GM12878 (cell line): ENCODE measurements around the gene SON. TPM values are rescaled to one million over a fixed set of nuclear protein-coding genes. Genes with fewer than 3 reads are reported as not detected.

Source experiments
- CBFB ChIP-seq: IDR thresholded peaks from 2 replicates; pipeline ENCODE4 v1.6.1; 2016; ENCODE audit warnings: antibody characterized with exemption, low read depth
- CBX5 ChIP-seq: sonication (generic); IDR thresholded peaks from 2 replicates; pipeline ENCODE4 v1.6.1; 2016; ENCODE audit warnings: low read depth, moderate library complexity, mild to moderate bottlenecking, inconsistent platforms
- CREM ChIP-seq: IDR thresholded peaks from 2 replicates; pipeline ENCODE4 v1.6.1; 2014; ENCODE audit warnings: antibody characterized with exemption, low read depth
- EGR1 ChIP-seq, 2 experiments: IDR thresholded peaks; 1 replicate in 1 of 2; 2 replicates in 1 of 2; pipeline ENCODE4 v1.6.1; 2011 to 2012; ENCODE audit warnings: low read depth in 2 of 2, low read length in 2 of 2, borderline replicate concordance in 1 of 2, mild to moderate bottlenecking in 1 of 2, moderate library complexity in 1 of 2
- GATAD2B ChIP-seq: fragments of 450-650 bp; conservative IDR thresholded peaks from 2 replicates; pipeline ENCODE4 v1.6.1; 2017; ENCODE audit warnings: low read depth, mild to moderate bottlenecking, moderate library complexity
- HCFC1 ChIP-seq: fragments of 150-350 bp; IDR thresholded peaks from 2 replicates; pipeline ENCODE4 v1.6.1; 2014; ENCODE audit warnings: low read length
- IKZF1 ChIP-seq: fragments of 450-650 bp; conservative IDR thresholded peaks from 2 replicates; pipeline ENCODE4 v1.6.1; 2017; ENCODE audit warnings: antibody characterized with exemption, mild to moderate bottlenecking
- MEF2A ChIP-seq: IDR thresholded peaks from 2 replicates; pipeline ENCODE4 v1.6.1; 2011; ENCODE audit warnings: low read depth, mild to moderate bottlenecking, low read length, moderate library complexity; ENCODE audit not compliant: insufficient read depth
- MEF2B ChIP-seq: fragments of 450-650 bp; IDR thresholded peaks from 2 replicates; pipeline ENCODE4 v1.6.1; 2018; ENCODE audit warnings: mild to moderate bottlenecking, moderate library complexity; ENCODE audit not compliant: partially characterized antibody, poor library complexity, severe bottlenecking
- MTA3 ChIP-seq: IDR thresholded peaks from 2 replicates; pipeline ENCODE4 v1.6.1; 2012; ENCODE audit warnings: low read length, inconsistent platforms, borderline replicate concordance
- NFIC ChIP-seq: IDR thresholded peaks from 2 replicates; pipeline ENCODE4 v1.6.1; 2012; ENCODE audit warnings: low read depth, mild to moderate bottlenecking, inconsistent platforms, low read length, moderate library complexity
- NR2C2 ChIP-seq: IDR thresholded peaks from 2 replicates; pipeline ENCODE4 v1.6.1; 2011; ENCODE audit warnings: borderline replicate concordance, low read depth; ENCODE audit not compliant: control insufficient read depth, insufficient read length
- POLR2A ChIP-seq: IDR thresholded peaks from 2 replicates; pipeline ENCODE4 v1.6.1; 2011; ENCODE audit warnings: low read depth, mild to moderate bottlenecking, low read length
- POU2F2 ChIP-seq: IDR thresholded peaks from 3 replicates; pipeline ENCODE4 v1.6.1; 2011; ENCODE audit warnings: low read depth, mild to moderate bottlenecking, low read length, borderline replicate concordance
- TBL1XR1 ChIP-seq: IDR thresholded peaks from 2 replicates; pipeline ENCODE4 v1.6.1; 2012; ENCODE audit warnings: low read depth, low read length, improper control_type of control experiment
- TCF12 ChIP-seq: IDR thresholded peaks from 2 replicates; pipeline ENCODE4 v1.6.1; 2011; ENCODE audit warnings: low read depth, mild to moderate bottlenecking, low read length
- ZNF24 ChIP-seq: fragments of 450-650 bp; IDR thresholded peaks from 2 replicates; pipeline ENCODE4 v1.6.1; 2017; ENCODE audit warnings: antibody characterized with exemption, mild to moderate bottlenecking
- ZNF592 ChIP-seq: fragments of 450-650 bp; IDR thresholded peaks from 2 replicates; pipeline ENCODE4 v1.6.1; 2017; ENCODE audit warnings: mild to moderate bottlenecking, moderate library complexity
- polyA plus RNA-seq, 11 experiments: library from polyadenylated mRNA; depleted of rRNA in 4 of 11; unstranded in 6 of 11; stranded (reverse) in 5 of 11; fragments of >200 nt; fragmentation: Nextera tagmentation in 4 of 11; fragmentation: Illumina TruSeq in 1 of 11; extraction: Ambion mirVana in 4 of 11; extraction: Trizol in 1 of 11; gene quantifications; 1 replicate in 1 of 11; 2 replicates in 10 of 11; pipeline versions ENCODE4 v1.2.1 to v1.2.3, GENCODE V29; 2011 to 2016; ENCODE audit warnings: inconsistent platforms in 2 of 11, missing spikeins in 2 of 11, low read depth in 1 of 11
- total RNA-seq, 4 experiments: library from RNA; depleted of rRNA in 3 of 4; stranded (reverse); fragments of >200 nt in 3 of 4; fragmentation: Illumina TruSeq in 1 of 4; extraction: Trizol in 1 of 4; gene quantifications; 2 replicates each; pipeline versions ENCODE4 v1.2.1 to v1.2.3, GENCODE V29; 2013 to 2021
- TF ChIP-seq, protein P1 (sequence below): fragments of 450-650 bp; IDR thresholded peaks from 2 replicates; pipeline ENCODE4 v1.6.1; 2016; ENCODE audit warnings: mild to moderate bottlenecking, moderate library complexity, borderline replicate concordance
- TF ChIP-seq, protein P2 (sequence below): fragments of 450-650 bp; IDR thresholded peaks from 2 replicates; pipeline ENCODE4 v1.6.1; 2018; ENCODE audit warnings: mild to moderate bottlenecking, low read depth, moderate library complexity; ENCODE audit not compliant: partially characterized antibody

Gene SON
- total and polyA plus RNA-seq, 10 of the 15 experiments (the other 5 are each of a cell fraction or from before 2014, with no cell fraction given) = 95.7 to 788 (median 251) TPM

DNA sequence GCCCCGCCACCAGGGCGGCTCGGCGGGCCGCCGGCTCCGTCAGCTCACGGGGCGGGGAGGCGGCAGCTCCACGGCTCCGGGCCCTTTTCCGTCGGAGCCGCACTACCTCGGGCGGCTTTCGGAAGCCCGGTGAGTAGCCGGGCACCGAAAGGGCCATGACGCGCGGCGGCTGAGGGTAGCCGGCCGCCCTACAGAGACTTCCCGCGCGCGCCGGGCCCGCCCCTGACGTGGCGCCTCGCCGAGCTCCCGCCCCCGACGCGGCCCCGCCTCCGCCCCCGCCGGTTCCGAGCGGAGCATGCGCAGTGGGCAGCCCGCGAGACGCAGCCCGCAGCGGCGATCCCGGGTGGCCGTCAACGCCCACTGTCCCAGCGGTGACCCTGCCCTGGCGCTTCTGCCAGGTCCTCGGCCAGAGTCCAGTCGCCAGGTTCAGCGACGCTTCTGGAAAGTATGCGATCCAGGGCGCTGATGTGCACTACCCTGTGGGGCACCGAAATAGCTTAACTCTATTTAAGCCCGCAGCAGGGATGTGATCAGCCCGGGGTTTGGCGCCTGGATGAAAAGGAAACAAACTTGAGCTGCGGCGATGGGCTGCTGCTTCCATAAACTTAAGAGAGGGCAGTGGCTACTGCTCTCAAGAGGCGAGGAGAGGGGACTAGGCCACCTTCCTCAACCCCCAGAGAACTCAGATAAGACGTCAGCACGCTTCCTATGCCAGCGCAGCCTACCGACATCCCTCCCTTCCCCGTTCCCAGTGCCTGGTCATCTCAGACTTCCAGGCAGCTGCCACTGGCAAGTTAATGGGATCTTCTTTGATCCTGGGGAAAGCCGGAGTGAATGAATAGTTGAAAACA, 45.9 kb downstream of the SON start, which contains the start of gene DONSON (continued):
- TF ChIP-seq, protein P1, sequence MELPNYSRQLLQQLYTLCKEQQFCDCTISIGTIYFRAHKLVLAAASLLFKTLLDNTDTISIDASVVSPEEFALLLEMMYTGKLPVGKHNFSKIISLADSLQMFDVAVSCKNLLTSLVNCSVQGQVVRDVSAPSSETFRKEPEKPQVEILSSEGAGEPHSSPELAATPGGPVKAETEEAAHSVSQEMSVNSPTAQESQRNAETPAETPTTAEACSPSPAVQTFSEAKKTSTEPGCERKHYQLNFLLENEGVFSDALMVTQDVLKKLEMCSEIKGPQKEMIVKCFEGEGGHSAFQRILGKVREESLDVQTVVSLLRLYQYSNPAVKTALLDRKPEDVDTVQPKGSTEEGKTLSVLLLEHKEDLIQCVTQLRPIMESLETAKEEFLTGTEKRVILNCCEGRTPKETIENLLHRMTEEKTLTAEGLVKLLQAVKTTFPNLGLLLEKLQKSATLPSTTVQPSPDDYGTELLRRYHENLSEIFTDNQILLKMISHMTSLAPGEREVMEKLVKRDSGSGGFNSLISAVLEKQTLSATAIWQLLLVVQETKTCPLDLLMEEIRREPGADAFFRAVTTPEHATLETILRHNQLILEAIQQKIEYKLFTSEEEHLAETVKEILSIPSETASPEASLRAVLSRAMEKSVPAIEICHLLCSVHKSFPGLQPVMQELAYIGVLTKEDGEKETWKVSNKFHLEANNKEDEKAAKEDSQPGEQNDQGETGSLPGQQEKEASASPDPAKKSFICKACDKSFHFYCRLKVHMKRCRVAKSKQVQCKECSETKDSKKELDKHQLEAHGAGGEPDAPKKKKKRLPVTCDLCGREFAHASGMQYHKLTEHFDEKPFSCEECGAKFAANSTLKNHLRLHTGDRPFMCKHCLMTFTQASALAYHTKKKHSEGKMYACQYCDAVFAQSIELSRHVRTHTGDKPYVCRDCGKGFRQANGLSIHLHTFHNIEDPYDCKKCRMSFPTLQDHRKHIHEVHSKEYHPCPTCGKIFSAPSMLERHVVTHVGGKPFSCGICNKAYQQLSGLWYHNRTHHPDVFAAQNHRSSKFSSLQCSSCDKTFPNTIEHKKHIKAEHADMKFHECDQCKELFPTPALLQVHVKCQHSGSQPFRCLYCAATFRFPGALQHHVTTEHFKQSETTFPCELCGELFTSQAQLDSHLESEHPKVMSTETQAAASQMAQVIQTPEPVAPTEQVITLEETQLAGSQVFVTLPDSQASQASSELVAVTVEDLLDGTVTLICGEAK = no peak
- TF ChIP-seq HCFC1 (no peak), CREM (no peak), MEF2B (no peak), CBFB (no peak), POLR2A (peak; percentile 84), TBL1XR1 (no peak), MTA3 (no peak), MEF2A (no peak), POU2F2 (no peak), IKZF1 (peak; percentile 72; the same call in 1 of the 2 replicates), NFIC (no peak), GATAD2B (peak; percentile 88; the same call in 1 of the 2 replicates), NR2C2 (no peak), ZNF24 (no peak), ZNF592 (no peak), EGR1 (IDR thresholded peaks at IDR 0.05; ENCODE audit: borderline replicate concordance in 1 of 2, low read depth in 2 of 2, low read length in 2 of 2) (peak in 1 of 2 experiments; percentile 98; a peak in 2 of 3 replicates), CBX5 (no peak), TCF12 (no peak)
- TF ChIP-seq, protein P2, sequence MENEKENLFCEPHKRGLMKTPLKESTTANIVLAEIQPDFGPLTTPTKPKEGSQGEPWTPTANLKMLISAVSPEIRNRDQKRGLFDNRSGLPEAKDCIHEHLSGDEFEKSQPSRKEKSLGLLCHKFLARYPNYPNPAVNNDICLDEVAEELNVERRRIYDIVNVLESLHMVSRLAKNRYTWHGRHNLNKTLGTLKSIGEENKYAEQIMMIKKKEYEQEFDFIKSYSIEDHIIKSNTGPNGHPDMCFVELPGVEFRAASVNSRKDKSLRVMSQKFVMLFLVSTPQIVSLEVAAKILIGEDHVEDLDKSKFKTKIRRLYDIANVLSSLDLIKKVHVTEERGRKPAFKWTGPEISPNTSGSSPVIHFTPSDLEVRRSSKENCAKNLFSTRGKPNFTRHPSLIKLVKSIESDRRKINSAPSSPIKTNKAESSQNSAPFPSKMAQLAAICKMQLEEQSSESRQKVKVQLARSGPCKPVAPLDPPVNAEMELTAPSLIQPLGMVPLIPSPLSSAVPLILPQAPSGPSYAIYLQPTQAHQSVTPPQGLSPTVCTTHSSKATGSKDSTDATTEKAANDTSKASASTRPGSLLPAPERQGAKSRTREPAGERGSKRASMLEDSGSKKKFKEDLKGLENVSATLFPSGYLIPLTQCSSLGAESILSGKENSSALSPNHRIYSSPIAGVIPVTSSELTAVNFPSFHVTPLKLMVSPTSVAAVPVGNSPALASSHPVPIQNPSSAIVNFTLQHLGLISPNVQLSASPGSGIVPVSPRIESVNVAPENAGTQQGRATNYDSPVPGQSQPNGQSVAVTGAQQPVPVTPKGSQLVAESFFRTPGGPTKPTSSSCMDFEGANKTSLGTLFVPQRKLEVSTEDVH = no peak
